Esophagus squamous epithelium (tissue), 4 donors: ENCODE measurements around the gene UROS.

Experiments
- CTCF ChIP-seq, 6 experiments: fragments of 450-650 bp in 4 of 6; fragments of 200-600 bp in 2 of 6; sonication (generic) in 2 of 6; IDR thresholded peaks; one replicate each; pipeline ENCODE4 v1.5.1; 2016 to 2019; ENCODE audit warnings: antibody characterized with exemption in 6 of 6, mild to moderate bottlenecking in 4 of 6, moderate library complexity in 4 of 6
- POLR2A ChIP-seq, 4 donors: fragments of 450-650 bp; IDR thresholded peaks; one replicate each; pipeline ENCODE4 v1.6.1; 2017; ENCODE audit warnings: antibody characterized with exemption in 4 of 4, mild to moderate bottlenecking in 4 of 4, moderate library complexity in 3 of 4

DNA sequence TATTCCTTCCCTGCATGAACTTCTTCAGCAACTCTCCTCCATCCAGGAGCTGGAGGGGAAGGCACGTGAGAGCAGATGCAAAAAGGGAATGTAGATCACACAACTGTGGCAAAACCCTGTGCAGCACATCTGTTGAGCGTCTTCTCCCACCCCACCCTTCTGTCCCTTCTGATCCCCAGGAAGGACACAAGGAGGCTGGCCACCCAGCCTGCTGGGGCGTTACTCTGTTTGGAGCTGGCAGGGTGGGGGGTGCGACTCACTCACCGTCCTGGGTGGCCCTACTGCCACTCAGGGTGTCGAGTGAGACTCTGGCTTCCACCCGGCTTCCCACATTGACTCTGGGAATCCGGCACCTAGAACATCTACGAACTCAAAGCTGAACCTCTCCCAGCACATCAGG lies 37.3 kb downstream of the UROS start:
- TF ChIP-seq CTCF (IDR thresholded peaks at IDR 0.05) (no peak), POLR2A (IDR thresholded peaks at IDR 0.05) (no peak)
